HG03045 (cell line): ENCODE results near the gene ARL15.
"Not testable (repeated sequence)": the region's sequence is repeated elsewhere in the genome, so short reads cannot be mapped to it uniquely, and the experiment has no call there.

Experiments
- ATAC-seq: cut with Tn5 transposase; IDR thresholded peaks from one replicate; pipeline ENCODE4 v1.9.1; 2021; ENCODE audit warnings: mild to moderate bottlenecking, moderate library complexity; ENCODE audit not compliant: unreplicated experiment

ARL15 gene

GRCh38 chr5:54103871-54104270 lies 206.5 kb downstream of the ARL15 start:
- ATAC-seq = no peak

DNA sequence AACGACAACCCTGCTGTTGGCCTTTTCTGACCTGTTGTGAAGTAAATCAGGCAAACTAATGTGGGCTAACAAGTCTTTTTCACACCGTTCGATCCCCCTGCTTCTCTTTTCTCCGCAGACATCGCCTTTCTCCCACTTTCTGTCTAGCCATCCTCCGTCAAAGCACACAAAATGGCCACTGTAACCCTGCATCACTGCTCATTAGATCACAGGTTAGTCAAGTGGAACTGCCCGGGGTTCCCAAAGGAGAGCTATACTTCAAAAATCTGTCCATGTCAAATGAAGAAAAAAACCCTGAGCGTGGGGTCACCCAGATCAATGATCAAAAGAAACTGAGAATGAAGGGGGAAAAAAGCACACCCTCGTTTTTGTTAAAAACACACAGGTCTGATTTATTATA lies 212.1 kb downstream of the ARL15 start:
- no peak for ATAC-seq

- ATAC-seq = no peak
Measured at GRCh38 chr5:54095969-54096368, 214.4 kb downstream of the ARL15 start.

DNA sequence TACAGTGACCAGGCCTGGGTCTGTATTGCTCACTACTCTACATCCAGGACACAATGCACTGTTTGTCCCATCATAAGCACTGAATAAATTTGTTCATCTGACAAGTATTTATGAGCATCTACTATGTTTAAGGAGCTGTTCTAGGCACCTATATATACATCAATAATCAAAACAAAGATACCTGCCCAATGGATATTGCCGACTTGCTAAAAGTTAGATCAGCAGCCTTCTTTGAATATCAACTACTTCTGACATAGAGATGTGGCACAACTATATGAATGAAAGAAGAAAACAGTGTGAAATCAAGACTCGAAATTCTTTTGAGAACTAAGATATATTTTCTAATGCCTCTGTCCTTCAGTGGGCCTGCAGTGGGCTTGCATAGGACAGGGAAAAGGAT lies 215.7 kb downstream of the ARL15 start:
- no peak for ATAC-seq

DNA sequence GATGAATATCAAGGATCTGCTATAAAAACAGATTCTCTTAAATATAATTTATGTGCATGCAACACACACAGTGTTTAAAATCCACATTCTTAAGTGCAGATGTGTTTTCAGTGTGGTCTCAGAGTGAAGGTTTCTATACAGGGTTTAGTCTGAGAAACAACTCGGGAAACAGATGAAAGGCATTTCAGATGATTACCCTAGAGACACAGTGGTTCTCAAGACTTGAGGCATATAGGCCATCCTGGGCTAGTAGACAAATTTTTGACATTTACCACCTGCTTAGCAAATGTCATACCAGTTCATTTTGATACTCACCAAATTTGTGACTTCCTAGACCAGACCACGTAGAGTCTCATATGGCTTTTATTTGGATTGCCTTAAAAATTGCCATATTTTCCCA lies 216.5 kb downstream of the ARL15 start:
- ATAC-seq = no peak

DNA sequence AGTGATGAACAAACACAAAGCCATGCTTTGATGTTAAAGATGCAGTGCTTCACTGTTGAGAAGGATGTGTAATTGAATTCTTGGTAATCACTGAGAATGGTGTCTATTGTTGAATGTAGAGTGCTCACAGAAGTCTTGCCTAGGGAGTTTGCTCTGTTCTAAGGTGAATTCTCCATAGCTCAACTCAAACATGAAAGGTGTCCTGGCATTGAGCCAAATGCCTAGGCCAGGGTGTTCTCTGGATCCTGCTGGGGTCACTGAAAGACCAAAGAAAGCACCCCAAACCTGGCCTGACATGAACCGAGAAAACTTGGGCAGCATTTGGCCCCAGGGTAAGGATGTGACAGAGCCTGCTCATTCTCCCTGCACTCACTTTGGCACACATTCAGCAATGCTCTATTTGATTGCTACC lies 217.3 kb downstream of the ARL15 start:
- ATAC-seq = no peak

- no peak for ATAC-seq
Measured at GRCh38 chr5:54091307-54092130, 218.9 kb downstream of the ARL15 start.

- ATAC-seq = no peak
Measured at GRCh38 chr5:54090495-54091120, 219.8 kb downstream of the ARL15 start.

DNA sequence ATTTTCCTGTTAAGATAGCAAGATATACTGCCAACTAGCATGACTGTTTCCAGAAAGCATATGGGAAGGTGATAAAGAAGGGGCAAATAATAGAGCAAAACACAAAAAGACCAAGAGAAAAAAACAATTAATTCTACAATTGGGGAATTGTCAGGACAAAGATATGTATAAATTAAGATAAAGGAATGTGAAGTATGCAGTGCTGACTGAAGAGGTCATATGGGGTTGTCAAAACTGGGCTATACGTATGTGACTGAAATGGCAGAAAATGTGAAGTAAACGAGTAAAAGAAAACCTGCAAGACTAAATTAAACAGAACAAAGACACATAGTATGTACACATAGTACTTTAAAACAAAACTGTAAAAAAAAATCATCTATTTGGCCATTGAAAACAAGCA lies 222.3 kb downstream of the ARL15 start:
- ATAC-seq = no peak

- no peak for ATAC-seq
Measured at GRCh38 chr5:54087436-54087835, 222.9 kb downstream of the ARL15 start.

GRCh38 chr5:54086191-54086590 lies 224.2 kb downstream of the ARL15 start:
- ATAC-seq = no peak

DNA sequence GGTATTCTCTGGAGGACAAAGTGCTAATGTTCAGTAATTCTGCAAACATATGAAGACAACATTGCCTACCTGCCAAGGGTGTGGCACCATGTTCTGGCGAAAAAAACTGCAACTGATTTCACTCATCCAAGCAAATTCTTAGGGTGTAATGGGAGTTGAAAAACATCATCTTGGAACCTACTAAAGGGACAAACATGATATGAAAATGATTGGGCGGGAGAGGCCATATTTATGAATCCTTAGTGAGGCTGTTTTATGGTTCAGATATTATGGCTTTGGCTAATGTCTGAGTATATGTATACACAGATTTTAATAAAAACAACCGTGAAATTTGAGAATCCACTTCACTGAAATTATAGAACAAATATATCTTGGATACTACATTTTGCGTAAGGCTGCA lies 225.7 kb downstream of the ARL15 start:
- ATAC-seq = no peak

DNA sequence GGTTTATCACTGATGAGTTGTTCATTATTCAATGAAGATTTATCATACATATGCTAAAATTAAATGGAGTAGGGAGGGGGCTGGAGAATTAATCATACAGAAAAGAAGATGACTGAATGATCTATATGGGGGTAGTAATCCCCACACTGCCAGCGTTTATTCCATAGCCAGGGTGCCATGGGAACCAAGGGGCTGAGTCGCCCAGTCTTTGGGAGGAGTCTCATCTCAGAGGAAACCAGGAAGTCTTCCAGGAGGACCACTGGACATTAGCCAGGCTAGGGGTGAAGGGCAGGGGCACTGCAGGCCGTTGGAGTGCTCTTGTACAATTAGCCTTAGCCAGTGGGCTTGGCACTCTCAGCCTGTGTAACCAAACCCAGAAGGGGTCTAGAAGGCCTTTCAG lies 226.5 kb downstream of the ARL15 start:
- ATAC-seq = no peak

DNA sequence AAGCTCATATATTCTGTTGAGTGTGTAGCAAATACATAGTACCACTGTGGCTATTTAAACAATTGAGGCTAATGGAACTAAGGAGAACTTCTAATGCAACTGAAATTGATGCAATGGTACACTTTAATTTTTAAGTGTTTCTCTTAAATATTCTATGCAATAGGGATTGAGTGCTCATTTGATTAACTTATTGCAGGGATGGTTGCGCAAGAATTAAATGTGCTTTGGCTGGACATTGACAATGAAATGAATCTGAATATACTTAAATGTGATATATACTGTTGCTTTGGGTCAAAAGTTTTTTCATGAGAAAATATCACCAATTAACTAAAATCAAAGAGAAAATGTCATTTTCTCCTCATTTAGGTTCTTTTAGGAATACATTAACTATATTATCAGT lies 227.1 kb downstream of the ARL15 start:
- ATAC-seq = no peak

DNA sequence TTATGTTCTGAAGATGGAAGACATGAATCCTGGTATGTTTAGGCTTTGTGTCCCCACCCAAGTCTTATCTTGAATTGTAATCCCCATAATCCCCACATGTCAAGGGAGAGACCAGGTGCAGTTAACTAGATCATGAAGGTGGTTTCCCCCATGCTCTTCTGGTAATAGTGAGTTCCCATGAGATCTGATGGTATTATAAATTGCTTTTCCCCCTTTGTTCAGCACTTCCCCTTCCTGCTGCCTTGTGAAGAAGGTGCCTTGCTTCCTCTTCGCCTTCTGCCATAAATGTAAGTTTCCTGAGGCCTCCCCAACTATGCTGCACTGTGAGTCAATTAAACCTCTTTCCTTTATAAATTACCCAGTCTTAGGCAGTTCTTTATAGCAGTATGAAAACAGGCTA lies 229.0 kb downstream of the ARL15 start:
- no peak for ATAC-seq

GRCh38 chr5:54080831-54081230 lies 229.5 kb downstream of the ARL15 start:
- ATAC-seq = no peak

- no peak for ATAC-seq
Measured at GRCh38 chr5:54073735-54074134, 236.6 kb downstream of the ARL15 start.

GRCh38 chr5:54073131-54073530 lies 237.2 kb downstream of the ARL15 start:
- ATAC-seq = no peak

GRCh38 chr5:54066433-54066832 lies 243.9 kb downstream of the ARL15 start:
- ATAC-seq = no peak

- no peak for ATAC-seq
Measured at GRCh38 chr5:54063817-54064216, 246.6 kb downstream of the ARL15 start.

DNA sequence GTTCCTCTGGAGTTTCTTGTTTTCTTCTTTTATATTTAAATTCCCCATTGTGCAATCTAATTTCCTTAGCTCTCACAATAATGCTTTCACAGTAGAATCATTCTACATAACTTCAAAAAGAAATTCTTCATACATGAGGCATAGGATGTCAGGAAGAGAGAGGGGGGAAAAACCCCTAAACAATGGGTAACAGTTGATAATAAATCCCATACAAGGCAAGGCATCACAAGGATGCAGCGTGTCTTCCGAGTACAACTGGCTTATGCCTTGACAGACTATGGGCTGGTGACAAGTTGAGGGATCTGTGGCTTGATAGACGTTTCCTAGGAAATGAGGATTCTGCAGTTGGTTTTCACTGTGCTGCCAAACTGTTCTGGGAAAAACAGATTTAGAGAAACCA lies 247.4 kb downstream of the ARL15 start:
- no peak for ATAC-seq

GRCh38 chr5:54060919-54061318 lies 249.5 kb downstream of the ARL15 start:
- not testable (repeated sequence) for ATAC-seq

DNA sequence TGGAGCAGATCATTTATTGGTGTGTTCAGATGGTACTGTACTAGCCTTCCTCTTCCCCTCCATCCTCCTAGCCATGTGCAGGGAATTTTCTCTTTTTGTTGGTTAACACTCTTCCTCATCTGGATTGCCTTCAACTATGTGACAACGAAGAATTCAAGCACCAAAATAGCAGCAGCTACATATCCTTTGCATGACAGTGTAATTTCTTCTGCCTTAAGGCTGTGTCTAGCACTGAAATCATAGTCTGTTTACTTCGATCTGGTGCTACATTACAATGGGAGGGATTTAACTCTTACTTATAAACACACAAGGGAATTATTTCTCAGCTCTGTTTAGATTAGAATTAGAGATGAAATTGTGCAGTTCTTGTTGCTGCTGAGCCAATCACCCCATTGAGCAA lies 260.4 kb downstream of the ARL15 start:
- no peak for ATAC-seq
